NB4 (cell line): Measurements from ENCODE around the gene PRRT2.
"Not testable (repeated sequence)": the region's sequence is repeated elsewhere in the genome, so short reads cannot be mapped to it uniquely, and the experiment has no call there.

ENCODE experiments used
- DNase-seq: peaks from one replicate; pipeline ENCODE4 v3.0.0; 2010; ENCODE audit warnings: low read depth
- H3K4me3 ChIP-seq: one replicate; pipeline ENCODE4 v1.5.1; 2011; ENCODE audit warnings: mild to moderate bottlenecking, low read depth, low read length, moderate library complexity
- CTCF ChIP-seq: IDR thresholded peaks from one replicate; pipeline ENCODE4 v1.5.1; 2012; ENCODE audit warnings: low read depth, low read length
- MAX ChIP-seq: IDR thresholded peaks from 2 replicates; pipeline ENCODE4 v1.6.1; 2011; ENCODE audit warnings: low read depth, low read length
- MYC ChIP-seq: IDR thresholded peaks from 2 replicates; pipeline ENCODE4 v1.6.1; 2011; ENCODE audit warnings: low read depth, low read length
- POLR2A ChIP-seq: IDR thresholded peaks from 2 replicates; pipeline ENCODE4 v1.6.1; 2011; ENCODE audit warnings: mild to moderate bottlenecking; ENCODE audit not compliant: insufficient read length; ENCODE audit errors: extremely low read depth

The PRRT2 gene

GRCh38 chr16:29784157-29784556 is 27.8 kb upstream of the PRRT2 start:
- no peak for DNase-seq
- TF ChIP-seq CTCF (no peak), POLR2A (no peak)
- H3K4me3 ChIP-seq = no peak overlapping the region

- no peak overlapping the region for H3K4me3 ChIP-seq
- DNase-seq = no peak
- TF ChIP-seq CTCF = no peak
- TF ChIP-seq MAX = no peak
- no peak for TF ChIP-seq MYC
- no peak for TF ChIP-seq POLR2A
Measured at GRCh38 chr16:29784901-29785500, 27.0 kb upstream of the PRRT2 start.

GRCh38 chr16:29787155-29787554 is 24.8 kb upstream of the PRRT2 start:
- not testable (repeated sequence) for DNase-seq, H3K4me3 ChIP-seq

GRCh38 chr16:29789775-29790182 is 22.2 kb upstream of the PRRT2 start:
- TF ChIP-seq CTCF (no peak), MAX (no peak), POLR2A (no peak), MYC (no peak)
- DNase-seq = no peak
- peak overlapping the region; percentile 74 for H3K4me3 ChIP-seq

GRCh38 chr16:29790183-29790948 is 21.6 kb upstream of the PRRT2 start, which contains the start of gene KIF22:
Gene KIF22, plus strand, starts transcription at chr16:29790751. Its CDS starts 9 bp downstream, at chr16:29790760.
- DNase-seq = peak; percentile 99
- TF ChIP-seq MYC = peak; percentile 63; the same call in 1 of the 2 replicates
- peak; percentile 78 for TF ChIP-seq POLR2A
- peak; percentile 61 for TF ChIP-seq CTCF
- TF ChIP-seq MAX = peak; percentile 66
- peak within 1 kb of the TSS; percentile 82 for H3K4me3 ChIP-seq

- peak; percentile 27 for DNase-seq
- peak overlapping the region; percentile 82 for H3K4me3 ChIP-seq
- TF ChIP-seq MYC = peak; percentile 7; the same call in 1 of the 2 replicates
- no peak for TF ChIP-seq POLR2A
- TF ChIP-seq CTCF = no peak
- no peak for TF ChIP-seq MAX
Measured at GRCh38 chr16:29790949-29791844, 20.8 kb upstream of the PRRT2 start.
